Measurements from ENCODE around the gene SCAF8.

- TF ChIP-seq EZH2 (IDR thresholded peaks at IDR 0.05; ENCODE audit: insufficient read depth, poor library complexity, severe bottlenecking) (no peak), EZH2phosphoT487 (IDR thresholded peaks at IDR 0.05; ENCODE audit: insufficient read depth, low read depth) (no peak)
Observed at GRCh38 chr6:154824076-154824475, 90.9 kb downstream of the SCAF8 start.
